OCI-LY1 (cell line): ENCODE data around the gene GDI1.
"Not testable (repeated sequence)": the region's sequence is repeated elsewhere in the genome, so short reads cannot be mapped to it uniquely, and the experiment has no call there.

Experiments
- H2AFZ ChIP-seq: fragments of 200-600 bp; sonication (generic), shearing (Covaris generic); 2 replicates; pipeline ENCODE4 v1.6.0; 2014; ENCODE audit warnings: antibody characterized with exemption, mild to moderate bottlenecking, low read length
- H3F3A ChIP-seq: fragments of 200-600 bp; sonication (generic), shearing (Covaris generic); 2 replicates; pipeline ENCODE4 v1.6.0; 2014; ENCODE audit warnings: mild to moderate bottlenecking, antibody characterized with exemption, low read length, moderate library complexity; ENCODE audit not compliant: insufficient read depth
- H3K27ac ChIP-seq: fragments of 200-600 bp; sonication (generic); 2 replicates; pipeline ENCODE4 v1.5.1; 2014; ENCODE audit warnings: low read length, mixed run types, mild to moderate bottlenecking, low read depth; ENCODE audit not compliant: poor library complexity, severe bottlenecking
- H3K27me3 ChIP-seq: fragments of 200-600 bp; sonication (generic); 2 replicates; pipeline ENCODE4 v1.6.0; 2014; ENCODE audit warnings: antibody characterized with exemption, mild to moderate bottlenecking, low read length, moderate library complexity; ENCODE audit not compliant: insufficient read depth
- H3K36me3 ChIP-seq: fragments of 200-600 bp; sonication (generic); 2 replicates; pipeline ENCODE4 v1.6.1; 2014; ENCODE audit warnings: mild to moderate bottlenecking, antibody characterized with exemption, low read length, moderate library complexity, mixed read lengths; ENCODE audit not compliant: insufficient read depth
- H3K4me1 ChIP-seq: fragments of 200-600 bp; sonication (generic); 2 replicates; pipeline ENCODE4 v1.5.1; 2014; ENCODE audit warnings: mild to moderate bottlenecking, low read length, moderate library complexity; ENCODE audit not compliant: insufficient read depth, severe bottlenecking
- H3K4me2 ChIP-seq: fragments of 200-600 bp; sonication (generic), shearing (Covaris generic); 2 replicates; pipeline ENCODE4 v1.6.1; 2014; ENCODE audit warnings: low read length
- H3K4me3 ChIP-seq: fragments of 200-600 bp; sonication (generic); 2 replicates; pipeline ENCODE4 v1.5.1; 2014; ENCODE audit warnings: low read length, low read depth, mild to moderate bottlenecking, mixed read lengths; ENCODE audit not compliant: poor library complexity, severe bottlenecking
- H3K79me2 ChIP-seq: fragments of 200-600 bp; shearing (Covaris generic); 2 replicates; pipeline ENCODE4 v1.6.1; 2016; ENCODE audit warnings: mixed run types, low read length, mixed read lengths; ENCODE audit not compliant: insufficient read depth
- H3K9ac ChIP-seq: fragments of 200-600 bp; sonication (generic), shearing (Covaris generic); 2 replicates; pipeline ENCODE4 v1.6.1; 2014; ENCODE audit warnings: mild to moderate bottlenecking, low read length, mixed read lengths
- H3K9me2 ChIP-seq: fragments of 200-600 bp; sonication (generic), shearing (Covaris generic); 2 replicates; pipeline ENCODE4 v1.6.1; 2014; ENCODE audit warnings: low read depth, mild to moderate bottlenecking, low read length, mixed read lengths
- H3K9me3 ChIP-seq: fragments of 200-600 bp; shearing (Covaris generic); 2 replicates; pipeline ENCODE4 v1.6.1; 2014; ENCODE audit warnings: low read length, mixed read lengths
- H4K20me1 ChIP-seq: fragments of 200-600 bp; sonication (generic), shearing (Covaris generic); 2 replicates; pipeline ENCODE4 v1.6.0; 2016; ENCODE audit warnings: mild to moderate bottlenecking, low read length; ENCODE audit not compliant: insufficient read depth
- CTCF ChIP-seq: fragments of 200-600 bp; sonication (generic), shearing (Covaris generic); IDR thresholded peaks from 2 replicates; pipeline ENCODE4 v1.5.1; 2017; ENCODE audit warnings: mild to moderate bottlenecking, antibody characterized with exemption, low read length, moderate library complexity, mixed read lengths
- EZH2 ChIP-seq: fragments of 200-600 bp; sonication (generic), shearing (Covaris generic); IDR thresholded peaks from 2 replicates; pipeline ENCODE4 v1.8.0; 2017; ENCODE audit warnings: borderline replicate concordance, mixed run types, mild to moderate bottlenecking, antibody characterized with exemption, low read length, moderate library complexity, mixed read lengths

GDI1 gene

GRCh38 chrX:154436983-154437752 is at the start of gene GDI1:
Gene GDI1 (plus strand): TSS chrX:154437154. CDS start chrX:154437255, 101 bp downstream.
- H3K27me3 ChIP-seq: no peaks in the 10 kb centered on the region
- peak within 1 kb of the TSS; percentile 96 for H3K4me2 ChIP-seq
- peaks cover 39% of the 10 kb centered on the region for H3K36me3 ChIP-seq
- H3K4me1 ChIP-seq: peaks cover 19% of the 10 kb centered on the region
- H3K9me2 ChIP-seq: no peaks in the 10 kb centered on the region
- peak within 1 kb of the TSS; percentile 58 for H3K27ac ChIP-seq
- peaks cover 7% of the 10 kb centered on the region; the same call in 1 of the 2 replicates for H3K79me2 ChIP-seq
- H3F3A ChIP-seq: no peaks in the 10 kb centered on the region
- H4K20me1 ChIP-seq: no peaks in the 10 kb centered on the region
- H2AFZ ChIP-seq: no peak within 1 kb of the TSS
- peak within 1 kb of the TSS; percentile 81 for H3K4me3 ChIP-seq
- H3K9me3 ChIP-seq: no peaks in the 10 kb centered on the region
- no peak for TF ChIP-seq EZH2
- no peak for TF ChIP-seq CTCF
- H3K9ac ChIP-seq: peak within 1 kb of the TSS; percentile 76

GRCh38 chrX:154388094-154388493 is 48.9 kb upstream of the GDI1 start:
- H3K4me3 ChIP-seq, H2AFZ ChIP-seq, H3K4me2 ChIP-seq, H3K36me3 ChIP-seq, H3K9ac ChIP-seq, H3K9me3 ChIP-seq, H3K4me1 ChIP-seq, H3K27ac ChIP-seq, H3F3A ChIP-seq, H3K79me2 ChIP-seq, H4K20me1 ChIP-seq, H3K27me3 ChIP-seq, H3K9me2 ChIP-seq: not testable (repeated sequence)

GRCh38 chrX:154388649-154389048 is 48.3 kb upstream of the GDI1 start:
- H2AFZ ChIP-seq, H3K9ac ChIP-seq, H3K4me3 ChIP-seq, H3K27me3 ChIP-seq, H3K36me3 ChIP-seq, H3K79me2 ChIP-seq, H3K4me1 ChIP-seq, H4K20me1 ChIP-seq, H3K9me2 ChIP-seq, H3F3A ChIP-seq, H3K27ac ChIP-seq, H3K9me3 ChIP-seq, H3K4me2 ChIP-seq: not testable (repeated sequence)

- not testable (repeated sequence) for H3K4me2 ChIP-seq, H3K9me2 ChIP-seq, H3K36me3 ChIP-seq, H3K27ac ChIP-seq, H3K79me2 ChIP-seq, H4K20me1 ChIP-seq, H3K4me3 ChIP-seq, H3K27me3 ChIP-seq, H3F3A ChIP-seq, H3K9ac ChIP-seq, H3K9me3 ChIP-seq, H3K4me1 ChIP-seq, H2AFZ ChIP-seq
Observed at GRCh38 chrX:154389812-154390747, 46.9 kb upstream of the GDI1 start.

- Histone ChIP-seq H3K36me3 (peaks cover 31% of the 10 kb centered on the region), H3K4me1 (peaks cover 22% of the 10 kb centered on the region)
- not testable (repeated sequence) for H2AFZ ChIP-seq, H4K20me1 ChIP-seq, H3K9me3 ChIP-seq, H3K27me3 ChIP-seq, H3K4me3 ChIP-seq, H3K79me2 ChIP-seq, H3K9me2 ChIP-seq, H3K4me2 ChIP-seq, H3K9ac ChIP-seq, H3F3A ChIP-seq, H3K27ac ChIP-seq
Observed at GRCh38 chrX:154396363-154396762, 40.6 kb upstream of the GDI1 start.
